ENCODE data around the gene TSPAN7. TPM values are rescaled to one million over a fixed set of nuclear protein-coding genes. Genes with fewer than 3 reads are reported as not detected.
A peak's percentile ranks its signal among the peaks of the same experiment; 100 is the strongest.

The TSPAN7 gene
- 38.5 TPM for total RNA-seq

GRCh38 chrX:38561126-38561868 lies at the start of gene TSPAN7:
Gene TSPAN7 (plus strand): TSS chrX:38561542. CDS start chrX:38561547, 5 bp downstream.
- no peaks in the 10 kb centered on the region for H3K36me3 ChIP-seq
- H3K4me3 ChIP-seq = peak within 1 kb of the TSS; percentile 47 to 48
- peaks cover 4% of the 10 kb centered on the region for H3K4me1 ChIP-seq
- no peaks in the 10 kb centered on the region for H3K9me3 ChIP-seq
- intact Hi-C loops (cut with DNase I) = no loop called here
- TF ChIP-seq POLR2AphosphoS5 (IDR thresholded peaks at IDR 0.05; ENCODE audit: insufficient read depth in 1 of 2, low read depth in 1 of 2) (no peak), POLR2A (IDR thresholded peaks at IDR 0.05) (no peak), CTCF (IDR thresholded peaks at IDR 0.05) (no peak)
- H3K27ac ChIP-seq = peak within 1 kb of the TSS; percentile 17
- no peak for DNase-seq (ENCODE audit: extremely low spot score in 2 of 2)
- no peaks in the 10 kb centered on the region for H3K27me3 ChIP-seq

GRCh38 chrX:38513112-38513742 lies 48.1 kb upstream of the TSPAN7 start:
- Histone ChIP-seq H3K9me3 (no peaks in the 10 kb centered on the region), H3K4me1 (no peaks in the 10 kb centered on the region), H3K27me3 (no peaks in the 10 kb centered on the region), H3K36me3 (no peaks in the 10 kb centered on the region), H3K27ac (no peak overlapping the region), H3K4me3 (no peak overlapping the region)
- intact Hi-C loops (cut with DNase I) = no loop called here
- DNase-seq (ENCODE audit: extremely low spot score in 2 of 2) = no peak
- no peak for TF ChIP-seq POLR2AphosphoS5 (IDR thresholded peaks at IDR 0.05; ENCODE audit: insufficient read depth in 1 of 2, low read depth in 1 of 2)
- TF ChIP-seq CTCF (IDR thresholded peaks at IDR 0.05) = no peak

GRCh38 chrX:38514016-38514854 lies 47.1 kb upstream of the TSPAN7 start:
- Histone ChIP-seq H3K9me3 (no peaks in the 10 kb centered on the region), H3K4me1 (no peaks in the 10 kb centered on the region), H3K27ac (no peak overlapping the region), H3K36me3 (no peaks in the 10 kb centered on the region), H3K4me3 (no peak overlapping the region), H3K27me3 (no peaks in the 10 kb centered on the region)
- DNase-seq (ENCODE audit: extremely low spot score in 2 of 2) = no peak
- TF ChIP-seq CTCF (IDR thresholded peaks at IDR 0.05) (no peak), POLR2AphosphoS5 (IDR thresholded peaks at IDR 0.05; ENCODE audit: insufficient read depth in 1 of 2, low read depth in 1 of 2) (no peak), POLR2A (IDR thresholded peaks at IDR 0.05) (no peak)
- intact Hi-C loops (cut with DNase I) = no loop called here

- intact Hi-C loops (cut with DNase I) = no loop called here
- no peak for DNase-seq (ENCODE audit: extremely low spot score in 2 of 2)
- H3K4me3 ChIP-seq = no peak overlapping the region
- no peaks in the 10 kb centered on the region for H3K36me3 ChIP-seq
- H3K4me1 ChIP-seq = no peaks in the 10 kb centered on the region
- H3K9me3 ChIP-seq = no peaks in the 10 kb centered on the region
- no peak overlapping the region for H3K27ac ChIP-seq
- TF ChIP-seq POLR2A (IDR thresholded peaks at IDR 0.05) (no peak), CTCF (IDR thresholded peaks at IDR 0.05) (no peak), POLR2AphosphoS5 (IDR thresholded peaks at IDR 0.05; ENCODE audit: insufficient read depth in 1 of 2, low read depth in 1 of 2) (no peak)
- H3K27me3 ChIP-seq = no peaks in the 10 kb centered on the region
Measured at GRCh38 chrX:38515291-38515690, 46.1 kb upstream of the TSPAN7 start.

All from vagina (tissue), 2 donors.